WERI-Rb-1 (cell line): ENCODE results near the gene ATF4.

Experiments
- DNase-seq: peaks from one replicate; pipeline ENCODE4 v3.0.0-alpha.2; 2020
- H3K27ac ChIP-seq: fragments of 250-450 bp; sonication (Bioruptor Pico); 2 replicates; pipeline ENCODE4 v1.5.1; 2020; ENCODE audit warnings: mild to moderate bottlenecking, moderate library complexity
- H3K27me3 ChIP-seq: fragments of 250-450 bp; sonication (Bioruptor Pico); 2 replicates; pipeline ENCODE4 v1.5.1; 2021; ENCODE audit warnings: mild to moderate bottlenecking, low read depth, moderate library complexity; ENCODE audit not compliant: insufficient read depth, severe bottlenecking
- H3K36me3 ChIP-seq: fragments of 250-450 bp; sonication (Bioruptor Pico); 2 replicates; pipeline ENCODE4 v1.5.1; 2020; ENCODE audit warnings: mild to moderate bottlenecking, moderate library complexity
- H3K4me3 ChIP-seq: 2 replicates; pipeline ENCODE4 v1.5.1; 2011; ENCODE audit warnings: low read depth, mild to moderate bottlenecking, control low read depth, low read length
- H3K9me3 ChIP-seq: fragments of 250-450 bp; sonication (Bioruptor Pico); 2 replicates; pipeline ENCODE4 v1.5.1; 2021; ENCODE audit warnings: mild to moderate bottlenecking, moderate library complexity; ENCODE audit not compliant: severe bottlenecking
- CTCF ChIP-seq: IDR thresholded peaks from 2 replicates; pipeline ENCODE4 v1.5.1; 2011; ENCODE audit warnings: low read depth, mild to moderate bottlenecking, control low read depth, inconsistent platforms, low read length

The ATF4 gene

DNA sequence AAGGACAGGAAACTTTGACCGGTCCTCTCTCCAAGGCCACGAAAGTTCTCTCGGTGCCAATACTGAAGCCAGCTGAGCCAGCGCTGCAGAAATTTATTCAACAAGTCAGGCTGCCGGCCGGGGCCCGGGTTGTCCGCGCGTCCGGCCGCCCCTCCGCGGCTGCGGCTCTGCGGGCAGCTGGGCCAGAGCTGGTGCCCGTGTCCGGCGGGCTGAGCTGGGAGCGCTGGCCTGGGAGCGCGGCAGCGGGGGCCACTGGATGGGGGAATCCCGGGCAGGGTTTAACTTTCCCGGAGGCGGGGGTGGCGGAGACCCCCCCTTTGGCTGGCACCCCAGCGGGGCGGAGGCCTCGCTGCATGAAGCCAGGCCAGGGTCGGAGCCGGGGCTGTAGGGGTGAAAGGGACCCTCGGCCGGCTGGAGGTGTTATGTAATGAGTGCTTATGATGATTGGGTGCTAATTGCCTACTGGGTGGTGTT is 37.9 kb downstream of the ATF4 start:
- Histone ChIP-seq H3K36me3 (no peaks in the 10 kb centered on the region), H3K9me3 (no peaks in the 10 kb centered on the region), H3K27me3 (no peaks in the 10 kb centered on the region), H3K4me3 (no peak overlapping the region), H3K27ac (no peak overlapping the region)
- TF ChIP-seq CTCF = no peak
- DNase-seq = no peak

- H3K27me3 ChIP-seq = no peaks in the 10 kb centered on the region
These were observed 38.6 kb downstream of the ATF4 start for GRCh38 chr22:39558950-39559349.

GRCh38 chr22:39559456-39560105 is 39.2 kb downstream of the ATF4 start:
- no peaks in the 10 kb centered on the region for H3K36me3 ChIP-seq
- no peaks in the 10 kb centered on the region for H3K27me3 ChIP-seq
- TF ChIP-seq CTCF = peak; percentile 86
- no peak overlapping the region for H3K27ac ChIP-seq
- peak; percentile 61 for DNase-seq
- no peaks in the 10 kb centered on the region for H3K9me3 ChIP-seq
- no peak overlapping the region for H3K4me3 ChIP-seq

More at GRCh38 chr22:39558950-39559349, 38.6 kb downstream of the ATF4 start:
- H3K9me3 ChIP-seq = no peaks in the 10 kb centered on the region
- H3K4me3 ChIP-seq = no peak overlapping the region
- no peak for TF ChIP-seq CTCF
- no peak overlapping the region for H3K27ac ChIP-seq
- no peak for DNase-seq
- H3K36me3 ChIP-seq = no peaks in the 10 kb centered on the region

- no peaks in the 10 kb centered on the region for H3K9me3 ChIP-seq
- DNase-seq = no peak
- TF ChIP-seq CTCF = no peak
These were observed 39.8 kb downstream of the ATF4 start for GRCh38 chr22:39560127-39560526.

GRCh38 chr22:39562839-39563489 is 42.6 kb downstream of the ATF4 start:
- H3K27ac ChIP-seq = no peak overlapping the region
- H3K36me3 ChIP-seq = no peaks in the 10 kb centered on the region
- no peaks in the 10 kb centered on the region for H3K27me3 ChIP-seq
- DNase-seq = no peak
- H3K4me3 ChIP-seq = no peak overlapping the region
- no peaks in the 10 kb centered on the region for H3K9me3 ChIP-seq
- TF ChIP-seq CTCF = no peak

More at GRCh38 chr22:39560127-39560526, 39.8 kb downstream of the ATF4 start:
- no peaks in the 10 kb centered on the region for H3K36me3 ChIP-seq
- H3K27me3 ChIP-seq = no peaks in the 10 kb centered on the region
- H3K27ac ChIP-seq = no peak overlapping the region
- H3K4me3 ChIP-seq = no peak overlapping the region
